HG02852 (cell line): ENCODE measurements around the gene RASAL3.
"Not testable (repeated sequence)": the region's sequence is repeated elsewhere in the genome, so short reads cannot be mapped to it uniquely, and the experiment has no call there.

ENCODE experiments used
- ATAC-seq: cut with Tn5 transposase; IDR thresholded peaks from one replicate; pipeline ENCODE4 v1.9.1; 2021; ENCODE audit warnings: mild to moderate bottlenecking, moderate library complexity; ENCODE audit not compliant: unreplicated experiment

The RASAL3 gene

DNA sequence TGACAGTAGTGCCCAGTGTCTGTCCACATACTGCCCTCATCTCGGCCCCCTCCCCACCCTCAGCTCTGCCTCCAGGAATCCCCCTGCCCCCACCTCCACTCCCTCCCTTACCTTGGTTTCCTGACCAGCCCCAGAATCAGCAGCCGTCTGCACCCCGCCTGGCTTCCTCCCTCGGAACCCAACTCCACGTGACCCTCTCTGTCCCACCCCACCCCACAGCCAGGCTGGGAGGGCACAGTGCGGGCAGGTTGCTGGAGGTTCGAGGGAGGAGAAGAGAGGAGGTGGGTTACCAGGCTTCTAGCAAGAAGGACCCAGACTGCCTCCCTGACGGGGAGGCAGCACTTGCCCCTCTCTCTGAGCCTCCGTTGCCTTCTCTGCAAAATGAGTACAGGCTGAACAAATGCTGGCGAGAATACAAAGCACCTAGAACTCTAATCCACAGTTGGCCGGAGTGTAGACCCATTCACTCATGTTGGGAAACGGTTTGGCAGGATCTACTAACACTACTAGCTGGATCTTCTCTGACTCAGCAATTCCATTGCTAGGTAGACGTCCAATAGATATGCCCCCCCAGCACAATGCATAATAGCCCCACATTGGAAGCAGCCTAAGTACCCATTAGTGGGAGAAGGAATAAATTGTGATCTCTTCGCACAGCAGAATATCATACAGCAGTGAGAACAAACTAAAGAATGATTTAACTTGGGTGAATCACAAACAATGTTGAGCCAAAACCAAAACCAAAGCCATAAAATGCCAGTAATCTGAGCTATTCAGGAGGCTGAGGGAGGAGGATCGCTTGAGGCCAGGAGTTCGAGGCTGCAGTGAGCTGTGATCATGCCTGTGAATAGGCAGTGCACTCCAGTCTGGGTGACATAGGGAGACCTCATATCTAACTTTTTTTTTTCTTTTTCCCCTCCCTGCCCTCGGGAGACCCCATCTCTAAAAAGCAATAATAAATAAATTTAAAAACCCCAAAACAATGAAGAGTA, at the start of gene RASAL3:
TSS of gene RASAL3 (minus strand) at position 151 of the 992 bp plus-strand sequence. CDS start 186 bp downstream, outside the sequence.
- peak; percentile 57 for ATAC-seq

DNA sequence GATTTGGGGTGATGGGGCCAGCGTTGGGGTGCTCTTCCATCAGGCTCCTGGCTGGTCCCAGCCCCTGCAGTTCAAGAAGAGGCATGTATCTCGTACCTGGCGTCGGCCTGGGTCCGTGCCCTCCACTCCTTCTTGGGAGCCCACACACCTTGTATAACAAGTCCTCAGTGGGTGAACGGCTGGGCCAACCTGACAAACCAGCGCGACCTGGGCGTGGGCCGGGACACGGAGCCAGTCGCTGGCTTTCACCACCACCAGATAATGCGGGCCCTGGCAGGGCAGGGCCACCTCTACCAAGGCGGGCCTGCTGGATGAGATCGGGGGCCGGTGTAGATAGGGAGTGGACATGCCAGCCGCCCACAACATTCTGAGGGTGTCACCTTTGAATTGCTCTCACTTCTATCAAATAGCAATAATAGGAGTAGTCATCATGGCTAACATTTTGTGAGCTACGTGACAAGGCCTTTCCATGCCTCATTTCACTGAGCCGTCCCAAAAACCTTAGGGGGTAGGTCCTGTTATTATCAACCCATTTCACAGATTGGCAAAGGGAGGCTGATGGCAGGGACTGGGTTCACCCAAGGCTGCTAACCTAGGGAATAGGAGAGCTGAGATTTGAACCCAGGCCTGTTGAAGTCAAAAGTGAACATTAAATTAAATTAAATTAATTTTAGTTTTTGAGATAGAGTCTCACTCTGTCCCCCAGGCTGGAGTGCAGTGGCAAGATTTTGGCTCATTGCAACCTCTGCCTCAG, 47.5 kb upstream of the RASAL3 start:
- ATAC-seq: no peak

DNA sequence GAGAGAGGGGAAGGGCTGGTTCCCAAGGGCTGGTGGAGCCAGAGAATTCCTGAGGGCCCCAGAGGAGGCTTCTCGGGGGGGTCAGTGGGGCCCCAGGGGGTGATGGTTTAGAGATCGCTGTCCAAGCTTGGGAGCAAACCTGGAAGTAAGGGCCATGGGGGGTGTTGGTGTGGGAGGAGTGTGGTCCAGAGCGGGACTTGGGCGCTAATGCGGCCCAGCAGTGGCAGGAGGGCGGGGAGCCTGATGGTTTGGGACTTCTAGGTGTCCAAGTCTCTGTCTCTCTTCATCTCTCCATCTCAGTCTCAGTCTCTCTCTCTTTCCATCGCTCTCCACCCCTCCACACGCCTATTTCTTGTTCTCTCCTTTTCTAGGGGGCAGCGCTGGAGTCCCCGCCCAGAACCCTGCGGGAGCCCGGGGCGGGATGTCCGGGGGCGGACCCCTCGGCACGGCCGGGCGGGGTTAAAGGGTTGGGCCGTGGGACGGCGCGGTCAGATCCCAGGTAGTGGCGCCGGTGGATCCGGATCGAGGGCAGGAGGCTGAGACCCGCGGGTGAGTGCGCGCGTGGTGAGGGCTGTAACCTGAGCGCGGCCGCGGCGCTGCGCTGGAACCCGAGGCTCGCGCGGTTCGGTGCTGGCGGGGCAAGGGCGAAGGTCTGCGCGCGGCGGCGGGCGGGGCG, 43.8 kb upstream of the RASAL3 start, which contains the start of gene CYP4F22:
TSS of gene CYP4F22 (plus strand) at position 491 of the 676 bp plus-strand sequence. CDS start 16,812 bp downstream, outside the sequence.
- ATAC-seq: no peak

DNA sequence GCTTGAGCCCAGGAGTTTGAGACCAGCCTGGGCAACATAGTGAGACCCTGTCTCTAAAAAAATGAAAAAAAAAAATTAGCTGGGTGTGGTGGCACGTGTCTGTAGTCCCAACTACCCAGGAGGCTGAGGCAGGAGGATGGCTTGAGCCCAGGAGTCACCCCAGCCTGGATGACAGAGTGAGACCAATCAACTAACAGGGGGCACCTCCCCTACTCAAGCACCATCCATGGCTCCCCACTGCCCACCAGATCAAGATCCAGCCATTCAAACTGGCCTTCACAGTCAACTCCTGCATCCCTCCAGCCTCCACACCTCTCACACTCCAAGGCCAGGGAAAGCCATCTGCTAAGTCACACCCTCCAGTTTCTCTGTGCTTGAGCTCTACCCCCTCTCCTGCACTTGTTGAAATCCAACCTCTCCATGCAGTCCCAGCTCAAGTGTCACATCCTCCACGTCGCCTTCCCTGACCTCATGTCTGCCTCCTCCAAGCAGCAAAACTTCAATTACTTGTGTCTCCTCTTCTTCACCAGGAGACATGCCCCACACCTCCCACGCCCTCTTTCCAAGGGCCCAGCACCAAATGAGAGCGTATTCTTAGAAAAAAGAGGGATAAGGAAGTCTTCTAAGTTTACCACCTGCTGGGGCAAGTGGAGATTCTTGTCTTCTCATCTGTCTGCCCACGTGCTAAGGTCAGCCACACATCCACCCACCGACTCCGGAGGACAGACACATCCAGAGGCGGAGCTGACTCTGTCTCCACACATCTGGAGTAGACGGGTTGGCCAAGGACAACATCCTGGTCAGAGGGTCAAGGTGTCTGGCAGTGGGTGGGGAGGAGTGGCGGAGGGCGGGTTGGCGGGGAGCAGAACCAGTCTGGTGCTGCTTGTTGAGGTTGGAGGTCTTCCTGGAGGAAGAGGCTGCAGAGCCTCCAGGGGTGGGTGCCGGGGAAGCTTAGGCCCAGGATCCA, 43.0 kb upstream of the RASAL3 start:
- ATAC-seq: no peak

DNA sequence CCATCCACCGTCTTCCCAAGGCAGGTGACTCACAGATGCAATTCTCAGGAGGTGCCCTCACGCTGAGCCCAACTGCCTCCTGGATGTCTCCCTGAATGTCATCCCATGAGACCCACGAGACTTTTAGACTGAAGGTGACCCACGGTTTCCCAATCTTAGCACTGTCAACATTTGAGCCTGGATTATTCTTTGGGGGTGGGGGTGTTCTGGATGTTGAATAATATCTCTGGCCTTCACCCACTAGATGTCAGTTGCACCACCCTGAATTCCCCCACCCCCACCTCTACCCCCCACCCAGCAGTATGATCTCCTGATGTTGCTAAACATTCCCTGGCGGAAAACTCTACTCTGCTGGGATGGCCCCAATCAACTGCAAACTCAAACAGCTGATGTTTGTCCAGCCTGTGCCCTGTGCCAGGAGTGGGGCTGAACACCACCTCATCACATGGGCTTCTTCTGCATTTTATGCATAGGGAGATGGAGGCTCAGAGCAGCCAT, 41.8 kb upstream of the RASAL3 start:
- ATAC-seq: no peak

DNA sequence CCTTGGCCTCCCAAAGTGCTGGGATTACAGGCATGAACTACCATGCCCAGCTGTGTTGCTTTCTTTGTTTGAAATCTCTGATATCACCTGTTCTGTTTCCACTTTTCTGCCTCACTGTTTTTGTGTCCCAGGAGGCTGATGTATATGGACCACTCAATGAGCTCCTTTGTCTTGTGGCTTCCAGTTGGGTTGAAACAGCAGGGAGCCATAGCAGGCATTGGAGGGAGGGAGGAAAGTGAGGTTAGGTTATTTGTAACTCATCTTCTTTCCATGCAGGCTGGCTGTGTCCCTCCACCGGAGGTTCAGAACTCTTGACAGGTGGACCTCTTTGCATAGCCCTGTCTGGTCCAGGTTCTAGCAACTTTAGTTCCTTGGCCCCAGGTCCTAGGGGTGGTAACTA, 37.9 kb upstream of the RASAL3 start:
- ATAC-seq: no peak

DNA sequence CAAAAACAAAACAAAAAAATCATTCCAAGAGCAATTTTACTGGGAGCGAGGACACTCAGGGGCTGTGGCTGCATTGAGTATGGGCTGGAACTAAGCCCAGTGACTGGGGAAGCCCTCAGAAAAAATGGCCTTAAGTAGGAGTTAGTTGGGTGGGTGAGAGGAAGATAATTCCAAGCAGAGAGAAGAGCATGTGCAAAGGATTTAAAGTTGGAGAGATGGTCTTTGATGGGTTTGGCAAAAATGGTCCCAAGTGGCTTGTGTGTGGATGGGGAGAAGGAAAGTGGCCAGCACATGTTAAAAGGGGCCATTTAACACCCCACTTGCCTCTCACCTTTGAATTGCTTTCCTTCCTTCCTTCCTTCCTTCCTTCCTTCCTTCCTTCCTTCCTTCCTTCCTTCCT, 37.3 kb upstream of the RASAL3 start:
- ATAC-seq: no peak

DNA sequence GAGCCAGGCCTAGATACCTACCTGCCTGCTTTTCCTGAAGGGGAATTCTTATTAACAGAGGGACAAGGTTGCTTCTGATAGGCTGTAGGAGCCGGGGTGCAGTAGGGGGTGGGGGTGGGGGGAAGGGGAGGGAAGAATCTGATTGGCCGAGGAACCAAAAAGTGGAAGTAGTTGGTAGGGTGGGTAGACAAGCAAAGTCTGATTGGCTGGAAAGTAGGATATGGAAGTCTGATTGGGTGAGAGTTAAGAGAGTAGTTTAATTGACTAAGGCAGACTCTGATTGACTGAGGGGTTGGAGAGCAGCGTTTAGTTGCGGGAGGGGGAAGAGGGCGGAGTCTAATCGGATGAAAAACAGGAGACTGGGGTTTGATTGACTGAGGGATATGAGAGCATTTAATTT, 34.6 kb upstream of the RASAL3 start:
- ATAC-seq: no peak

DNA sequence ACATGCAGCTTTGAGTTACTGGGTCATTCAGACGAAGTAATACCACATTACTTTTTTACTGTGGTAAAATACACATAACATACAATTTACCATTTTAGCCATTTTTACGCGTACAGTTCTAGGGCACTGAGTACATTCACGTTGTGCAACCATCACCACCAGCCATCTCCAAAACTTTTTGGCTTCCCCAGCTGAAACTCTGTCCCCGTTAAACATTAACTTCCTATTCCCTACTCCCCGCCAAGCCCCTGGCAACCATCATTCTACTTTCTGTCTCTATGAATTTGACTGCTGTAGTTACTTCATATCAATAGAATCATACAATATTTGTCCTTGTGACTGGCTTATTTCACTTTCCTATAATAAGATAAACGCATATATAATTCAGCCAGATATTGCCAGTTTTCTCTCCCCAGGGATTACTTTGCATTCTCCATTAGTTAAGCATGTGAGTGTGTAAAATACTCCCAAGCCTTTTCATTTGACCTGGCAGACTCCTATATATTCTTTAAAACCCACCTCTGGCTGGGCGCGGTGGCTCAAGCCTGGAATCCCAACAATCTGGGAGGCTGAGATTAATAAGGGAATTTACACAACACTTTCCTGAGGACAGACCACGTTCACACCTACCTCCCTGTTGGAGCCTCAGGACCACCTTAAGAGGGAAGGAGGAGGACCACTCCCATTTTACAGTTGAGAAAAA, 34.0 kb upstream of the RASAL3 start:
- no peak for ATAC-seq

DNA sequence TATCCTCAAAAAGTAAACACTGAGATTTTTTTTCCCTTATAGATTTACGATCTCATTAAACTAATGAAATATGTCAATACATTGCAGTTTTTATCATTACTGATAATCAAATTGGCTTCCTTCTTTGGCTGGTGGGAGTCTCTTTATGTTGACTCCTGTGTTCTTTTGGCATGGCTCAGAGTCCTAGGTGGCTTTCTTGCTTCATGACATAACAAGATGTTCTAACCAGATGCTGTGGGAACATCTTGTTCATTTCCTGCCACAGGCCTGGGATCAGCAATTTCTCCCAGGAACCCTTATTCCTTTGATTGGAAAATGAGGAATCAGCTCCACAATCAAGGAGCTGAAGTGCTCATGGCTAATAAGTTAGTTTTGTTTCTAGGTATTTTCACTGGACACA, 30.8 kb upstream of the RASAL3 start:
- ATAC-seq: no peak

DNA sequence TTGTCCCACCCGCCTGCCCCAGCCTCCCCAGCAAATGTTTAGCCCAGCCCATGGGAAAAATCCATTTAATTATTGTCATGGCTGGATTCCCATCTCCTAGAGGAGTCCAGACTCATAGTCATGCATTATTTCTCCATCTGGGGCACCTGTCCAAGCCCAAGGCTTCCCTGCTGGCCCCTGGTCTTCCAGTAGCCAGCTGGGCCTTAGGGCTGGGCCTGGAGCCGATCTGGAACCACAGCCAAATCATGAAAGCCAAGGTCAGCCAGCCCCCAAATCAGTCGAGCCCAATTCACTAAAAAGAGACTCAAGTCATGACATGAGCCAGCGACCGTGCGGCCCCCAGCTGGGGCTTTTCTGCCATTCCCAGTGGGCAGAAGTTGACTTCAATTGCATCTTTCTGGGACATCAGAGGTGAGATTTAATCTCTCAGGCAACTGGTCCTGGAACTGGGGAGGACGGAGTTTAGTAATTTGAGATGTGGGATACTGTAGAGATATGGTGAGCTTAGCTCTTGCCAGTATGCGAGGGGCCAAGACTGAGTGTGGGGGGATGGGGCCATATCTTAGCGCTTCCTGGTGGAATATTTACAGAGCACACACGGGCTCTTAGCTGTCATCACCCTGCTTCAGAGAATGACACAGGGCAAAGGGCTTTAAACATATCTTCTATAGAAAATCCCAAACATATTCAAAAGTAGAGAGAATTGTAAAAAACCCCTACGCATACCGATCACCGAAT, 24.3 kb upstream of the RASAL3 start:
- no peak for ATAC-seq

DNA sequence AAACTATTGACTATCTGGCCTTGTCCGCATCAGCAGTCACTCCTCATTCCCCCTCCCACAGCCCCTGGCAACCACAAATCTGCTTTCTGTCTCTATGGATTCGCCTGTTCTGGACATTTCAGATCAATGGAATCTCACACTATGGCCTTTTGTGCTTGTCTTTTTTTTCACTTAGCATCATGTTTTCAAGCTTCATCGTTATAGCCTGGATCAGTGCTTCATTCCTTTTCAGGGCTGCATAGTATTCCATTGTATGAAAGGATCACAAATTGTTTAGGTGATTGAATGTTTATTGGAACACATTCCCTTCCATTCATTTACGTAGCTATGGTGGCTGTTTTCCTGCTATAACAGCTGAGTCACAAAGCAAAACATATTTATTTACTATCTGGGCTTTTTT, 22.7 kb upstream of the RASAL3 start:
- ATAC-seq: no peak

DNA sequence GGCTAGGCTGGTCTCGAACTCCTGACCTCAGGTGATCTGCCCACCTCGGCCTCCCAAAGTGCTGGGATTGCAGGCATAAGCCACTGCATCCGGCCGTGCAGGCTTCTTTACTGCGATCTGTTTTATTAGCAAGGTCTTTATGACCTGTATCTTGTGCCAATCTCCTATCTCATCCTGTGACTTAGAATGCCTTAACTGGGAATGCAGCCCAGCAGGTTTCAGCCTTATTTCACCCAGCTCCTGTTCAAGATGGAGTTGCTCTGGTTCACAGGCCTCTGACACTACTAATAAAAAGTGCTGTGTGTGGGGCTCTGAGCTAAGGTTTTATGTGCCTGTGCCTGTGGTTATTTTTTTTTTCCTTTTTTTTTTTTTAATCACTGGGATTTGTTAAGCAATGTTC, 21.4 kb upstream of the RASAL3 start:
- ATAC-seq: not testable (repeated sequence)

DNA sequence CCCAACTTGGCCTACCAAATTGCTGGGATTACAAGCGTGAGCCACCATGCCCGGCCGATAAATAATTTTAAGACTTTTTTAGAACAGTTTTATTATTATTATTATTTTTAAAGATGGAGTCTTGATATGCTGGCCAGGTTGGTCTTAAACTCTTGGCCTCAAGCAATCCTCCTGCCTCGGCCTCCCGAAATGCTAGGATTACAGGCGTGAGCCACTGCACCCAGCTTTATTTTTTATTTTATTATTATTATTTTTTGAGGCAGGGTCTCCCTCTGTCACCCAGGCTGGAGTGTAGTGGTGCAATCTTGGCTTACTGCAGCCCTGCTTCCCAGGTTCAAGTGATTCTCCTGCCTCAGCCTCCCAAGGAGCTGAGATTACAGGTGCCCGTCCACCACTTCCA, 16.7 kb upstream of the RASAL3 start:
- not testable (repeated sequence) for ATAC-seq

DNA sequence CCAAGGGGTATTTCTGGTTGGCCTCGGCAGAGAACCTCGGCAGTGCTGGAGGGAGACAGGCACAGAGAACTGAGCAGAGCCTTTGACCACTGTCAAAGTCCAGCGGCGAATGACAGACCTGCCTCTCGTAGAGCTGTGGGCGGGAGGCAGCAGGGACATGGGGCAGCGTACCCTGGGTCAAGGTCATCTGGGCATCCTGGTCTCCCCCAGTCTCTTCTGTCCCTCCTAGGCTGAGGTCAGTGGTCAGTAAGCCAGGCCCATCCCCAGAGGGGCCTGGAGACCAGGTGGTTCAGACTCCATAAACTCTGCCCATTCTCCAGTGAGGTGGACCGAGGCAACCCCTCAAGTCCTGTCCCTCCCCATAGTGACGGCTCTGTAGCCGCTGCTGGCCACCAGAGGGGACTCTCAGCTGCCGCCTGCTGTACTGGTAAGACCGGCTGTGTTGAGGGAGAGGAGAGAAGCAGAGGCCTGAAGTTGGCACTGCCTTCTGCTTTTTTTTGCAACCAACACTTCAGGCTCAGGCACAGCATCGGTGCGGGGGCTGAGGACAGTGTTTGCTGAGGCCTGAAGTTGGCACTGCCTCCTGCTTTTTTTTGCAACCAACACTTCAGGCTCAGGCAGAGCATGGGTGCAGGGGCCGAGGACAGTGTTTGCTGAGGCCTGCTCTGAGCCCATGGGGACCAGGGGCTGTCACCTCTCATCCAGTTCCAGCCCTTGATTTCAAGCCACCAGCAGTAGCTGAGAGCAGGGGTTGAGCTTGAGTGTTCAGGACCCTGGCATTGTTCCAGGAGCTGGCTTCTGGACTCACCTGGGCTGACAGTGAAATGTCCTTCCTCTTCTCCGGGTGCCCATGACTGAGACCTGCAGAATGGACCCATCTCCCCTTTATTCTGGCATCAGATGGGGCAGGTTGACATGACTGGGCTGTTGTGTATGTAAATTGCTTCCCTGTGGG, 15.3 kb upstream of the RASAL3 start, which contains the start of gene PGLYRP2:
TSS of gene PGLYRP2 (minus strand) at position 111 of the 955 bp plus-strand sequence. CDS start 130 bp downstream, outside the sequence.
- ATAC-seq: no peak

DNA sequence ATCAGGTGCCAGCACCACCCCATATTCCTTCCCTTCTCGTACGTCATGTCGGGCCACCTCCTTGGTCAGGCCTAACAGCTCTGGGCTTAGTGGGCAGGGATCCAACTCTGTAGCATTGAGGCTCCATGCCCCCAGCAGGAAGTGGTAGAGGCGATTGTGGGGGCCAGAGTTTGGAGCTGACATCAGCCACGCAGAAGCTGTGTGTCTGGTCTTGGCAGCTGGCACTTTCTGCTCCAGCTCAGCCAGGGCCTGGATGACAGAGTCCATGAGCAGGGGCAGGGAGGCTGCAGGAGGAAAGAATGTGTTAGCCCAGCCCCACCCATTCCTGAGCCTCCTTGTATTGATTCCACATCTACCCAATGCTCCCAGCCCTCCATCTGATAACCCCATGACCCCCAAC, 12.0 kb upstream of the RASAL3 start:
- ATAC-seq: no peak

DNA sequence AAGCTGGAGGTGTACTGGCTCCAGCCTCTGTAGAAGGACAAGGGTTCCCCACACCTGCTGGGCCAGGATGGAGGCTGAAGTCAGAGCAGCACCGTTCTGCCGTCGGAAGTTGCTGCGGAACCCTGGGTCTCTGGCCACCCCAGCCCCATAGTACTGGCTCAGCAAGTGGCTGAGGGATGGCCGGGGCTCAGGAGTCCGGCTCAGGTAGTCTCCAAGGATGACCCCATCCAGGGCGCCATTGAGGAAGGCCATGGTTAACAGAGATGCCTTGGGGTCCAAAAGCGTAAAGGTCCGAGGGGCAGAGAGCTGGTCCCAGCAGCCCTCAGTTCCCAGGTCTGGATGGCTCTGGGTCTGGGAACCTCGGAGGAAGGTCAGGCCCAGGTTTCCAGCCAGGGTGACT, 11.3 kb upstream of the RASAL3 start:
- ATAC-seq: no peak
